ENCODE results near the gene ROMO1.

ROMO1 gene

DNA sequence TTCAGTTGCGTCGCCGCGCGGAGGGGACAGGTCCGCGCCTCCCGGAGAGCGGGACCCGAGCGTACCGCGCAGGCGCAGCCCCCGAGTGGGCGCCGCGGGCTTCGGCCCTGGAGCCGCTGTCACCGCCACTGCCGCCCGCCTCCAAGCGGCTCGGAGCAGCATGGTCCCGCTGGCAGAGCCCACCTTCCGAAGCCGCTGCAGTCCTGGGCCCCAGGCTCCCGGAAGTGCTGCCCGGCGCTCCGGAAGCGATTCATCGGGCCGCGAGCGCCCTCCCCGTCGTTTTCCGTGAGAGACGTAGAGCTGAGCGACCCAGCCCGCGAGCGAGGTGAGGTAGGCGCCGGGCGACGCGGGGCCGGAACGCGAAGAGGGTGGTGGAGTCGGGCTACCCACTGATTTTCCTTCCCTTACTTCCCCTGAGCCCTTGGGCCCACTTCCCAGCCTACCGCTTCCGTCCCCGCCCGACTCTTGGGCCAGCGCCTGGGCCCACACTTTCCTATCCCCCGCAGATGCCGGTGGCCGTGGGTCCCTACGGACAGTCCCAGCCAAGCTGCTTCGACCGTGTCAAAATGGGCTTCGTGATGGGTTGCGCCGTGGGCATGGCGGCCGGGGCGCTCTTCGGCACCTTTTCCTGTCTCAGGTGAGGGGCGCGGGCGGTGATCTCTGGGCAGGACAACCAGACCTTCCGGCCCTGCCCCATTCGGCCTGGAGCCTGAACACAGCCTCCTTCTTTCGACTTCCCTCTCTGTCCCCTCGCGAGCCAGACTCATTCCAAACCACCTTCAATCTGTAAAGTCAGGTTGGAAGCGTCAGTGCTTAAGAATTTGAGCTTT lies at the start of gene ROMO1, which contains the start of gene NFS1:
TSS of gene ROMO1 (plus strand) at position 279 of the 830 bp plus-strand sequence. CDS start at position 507, 228 bp downstream.
TSS of gene NFS1 (minus strand) at position 226 of the 830 bp plus-strand sequence. CDS start at position 162, 64 bp downstream.
- peak; percentile 88 for DNase-seq

DNA sequence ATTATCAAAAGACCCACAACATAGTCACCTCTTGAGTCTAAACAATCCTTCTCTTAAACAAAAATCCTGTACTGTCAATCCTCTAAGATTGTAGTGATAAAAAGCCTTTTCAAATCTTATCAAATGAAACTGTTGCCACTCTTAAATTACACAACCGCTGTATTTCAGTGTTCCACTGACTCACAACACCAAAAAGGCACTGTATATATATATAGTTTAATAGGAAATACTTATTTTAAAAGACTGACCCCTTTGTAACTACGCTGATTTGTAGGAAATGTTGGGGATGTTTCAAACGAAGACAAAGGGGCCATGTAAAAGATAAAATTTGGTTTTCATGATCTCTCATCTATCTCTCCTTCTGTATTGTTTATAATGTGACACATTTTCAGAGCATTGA lies 48.6 kb upstream of the ROMO1 start:
- no peak for DNase-seq

DNA sequence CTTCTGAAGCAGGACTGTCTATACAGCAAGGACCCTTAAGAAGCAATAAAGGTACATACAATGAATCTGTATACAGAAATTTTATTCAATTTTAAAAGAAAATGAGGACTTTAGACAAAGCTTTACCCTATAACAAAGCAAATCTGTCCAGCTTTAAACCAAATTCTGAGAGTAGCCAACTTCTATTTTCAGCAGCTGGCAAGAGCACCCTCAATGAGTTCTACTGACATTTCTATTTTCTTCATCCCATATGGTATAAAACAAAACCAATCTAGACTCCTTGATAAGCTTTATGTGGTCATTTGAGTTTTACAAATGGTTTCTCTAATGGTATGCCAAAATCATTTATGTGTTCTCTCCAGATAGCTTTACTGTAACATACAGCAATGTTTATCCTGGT lies 47.2 kb upstream of the ROMO1 start:
- no peak for DNase-seq

DNA sequence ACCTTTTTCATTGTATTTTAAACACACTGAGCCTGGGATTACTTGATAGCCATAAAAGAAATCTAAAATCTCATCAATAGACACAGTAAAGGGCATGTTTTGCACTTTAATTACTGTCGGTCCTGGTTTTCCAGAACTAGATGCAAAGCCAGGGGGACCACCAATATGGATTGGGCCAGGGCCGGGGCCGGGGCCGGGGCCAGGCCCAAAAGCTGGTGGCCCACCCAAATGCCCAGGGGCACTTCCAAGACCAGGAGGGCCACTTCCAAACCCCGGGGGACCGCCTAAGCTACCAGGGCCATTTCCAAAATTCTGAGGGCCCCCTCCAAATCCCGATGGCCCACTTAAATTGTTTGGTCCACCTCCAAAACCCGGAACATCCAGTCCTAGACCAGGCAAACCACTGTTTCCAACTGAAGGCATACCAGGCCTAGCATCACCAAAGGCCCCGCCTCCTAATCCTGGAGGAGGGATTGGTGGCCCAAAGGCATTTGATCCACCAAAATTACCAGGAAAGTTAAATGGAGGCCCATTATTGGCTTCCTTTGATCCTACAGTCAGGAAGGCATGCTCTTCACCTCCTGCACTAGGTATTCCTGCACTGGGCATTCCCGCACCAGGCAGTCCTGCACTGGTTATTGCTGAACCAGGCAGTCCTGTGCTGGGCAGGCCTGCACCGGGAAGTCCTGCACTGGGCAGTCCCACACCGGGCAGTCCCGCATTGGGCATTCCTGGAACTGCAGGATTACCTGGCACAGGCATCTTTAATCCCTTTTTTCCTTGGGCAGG lies 46.4 kb upstream of the ROMO1 start:
- no peak for DNase-seq

DNA sequence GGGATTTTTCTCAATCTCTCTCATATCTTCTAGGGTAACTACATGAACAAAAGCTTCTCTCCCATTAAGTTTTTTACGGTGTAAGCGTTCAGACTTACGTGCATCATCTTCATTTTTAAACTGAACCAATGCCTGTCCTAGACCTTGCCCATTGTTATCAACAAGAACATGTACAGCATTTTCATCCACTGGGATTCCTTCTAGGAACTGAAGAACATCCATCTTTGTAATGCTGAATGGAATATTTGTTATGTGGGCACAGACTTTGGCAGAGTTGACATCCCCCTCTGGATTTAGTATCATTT lies 45.8 kb upstream of the ROMO1 start:
- no peak for DNase-seq

DNA sequence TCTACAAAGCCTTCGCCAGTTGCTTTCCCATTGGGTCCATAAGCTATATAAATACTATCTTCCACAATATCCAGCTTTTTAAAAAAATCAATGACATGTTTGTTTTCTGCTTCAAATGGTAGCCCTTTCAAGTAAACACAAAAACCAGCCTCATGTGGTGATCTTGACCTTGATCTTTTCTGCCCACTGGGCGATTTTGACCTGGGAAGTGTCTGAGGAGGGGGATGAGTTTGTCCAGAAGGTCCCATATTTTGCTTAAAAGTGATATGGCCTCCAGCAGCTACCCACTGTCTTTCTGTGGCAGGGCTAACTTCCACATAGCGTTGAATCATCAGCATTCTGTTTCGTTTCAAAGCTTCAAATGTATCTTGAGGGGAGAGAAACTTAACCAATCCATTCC lies 45.3 kb upstream of the ROMO1 start:
- no peak for DNase-seq

DNA sequence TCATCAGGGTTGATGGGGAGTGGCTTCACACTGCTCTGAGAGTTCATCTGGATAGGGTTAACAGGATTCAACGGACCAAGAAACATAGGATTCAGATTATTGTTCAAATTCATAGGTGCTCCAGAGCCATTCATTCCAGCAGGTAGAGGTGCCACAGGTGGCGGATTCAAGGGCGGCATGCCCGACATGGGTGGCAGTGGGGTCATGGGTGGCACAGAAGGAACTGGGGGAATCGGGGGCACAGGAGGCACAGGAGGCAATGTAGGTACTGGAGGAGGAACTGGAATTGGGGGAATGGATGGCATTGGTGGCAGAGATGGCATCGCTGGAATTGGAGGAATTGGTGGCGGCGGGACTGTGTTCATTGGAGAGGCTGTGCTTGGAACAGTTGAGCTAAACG lies 44.8 kb upstream of the ROMO1 start:
- no peak for DNase-seq

DNA sequence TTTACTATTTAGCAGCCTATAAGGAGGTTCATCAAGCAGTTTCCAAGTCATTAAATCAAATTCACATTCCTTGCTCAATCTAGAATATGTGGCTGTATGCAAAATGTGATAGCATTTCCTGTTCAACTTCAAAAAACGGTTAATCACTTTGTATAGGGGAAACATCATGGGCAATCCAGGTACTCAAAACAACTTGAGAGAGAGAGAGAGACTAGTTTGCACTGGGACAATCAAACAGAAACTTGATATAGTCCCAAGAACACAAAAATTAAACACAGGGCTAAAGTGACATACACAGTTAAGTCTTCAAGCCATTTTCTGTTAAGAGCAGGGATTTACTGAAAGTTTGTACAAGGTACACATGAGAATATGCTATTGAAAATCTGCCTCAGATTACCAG lies 41.9 kb upstream of the ROMO1 start:
- no peak for DNase-seq

DNA sequence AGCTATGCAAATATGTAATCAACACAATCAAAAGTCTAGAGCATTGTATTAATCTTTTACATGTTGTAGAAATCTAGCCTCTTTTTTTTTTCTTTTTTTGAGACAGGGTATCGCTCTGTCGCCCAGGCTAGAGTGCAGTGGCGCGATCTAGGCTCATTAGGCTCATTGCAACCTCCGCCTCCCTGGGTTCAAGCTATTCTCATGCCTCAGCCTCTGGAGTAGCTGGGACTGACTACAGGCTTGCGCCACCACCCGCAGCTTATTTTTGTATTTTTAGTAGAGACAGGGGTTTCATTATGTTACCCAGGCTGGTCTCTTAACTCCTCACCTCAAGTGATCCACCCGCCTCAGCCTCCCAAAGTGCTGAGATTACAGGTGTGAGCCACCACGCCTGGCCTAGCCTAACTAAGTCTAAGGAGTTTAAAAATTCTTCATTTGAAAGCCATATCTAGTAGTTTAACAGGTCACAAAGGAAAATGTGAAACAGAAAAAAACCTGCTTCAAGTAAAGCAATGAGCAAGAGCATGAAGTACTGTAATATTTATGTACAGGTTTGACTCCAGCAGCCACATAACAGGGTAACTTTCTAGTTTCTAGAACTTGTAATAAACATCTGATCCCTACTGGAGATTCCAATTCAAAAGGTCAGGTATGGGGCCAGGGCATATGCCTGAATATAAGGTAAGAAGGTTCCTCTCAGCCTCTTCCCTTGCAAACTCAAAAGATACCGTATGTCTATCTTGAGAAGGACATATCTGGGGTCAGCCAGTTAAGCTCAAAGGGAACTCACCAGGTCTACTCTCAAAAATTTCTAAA lies 38.9 kb upstream of the ROMO1 start:
- DNase-seq = no peak

DNA sequence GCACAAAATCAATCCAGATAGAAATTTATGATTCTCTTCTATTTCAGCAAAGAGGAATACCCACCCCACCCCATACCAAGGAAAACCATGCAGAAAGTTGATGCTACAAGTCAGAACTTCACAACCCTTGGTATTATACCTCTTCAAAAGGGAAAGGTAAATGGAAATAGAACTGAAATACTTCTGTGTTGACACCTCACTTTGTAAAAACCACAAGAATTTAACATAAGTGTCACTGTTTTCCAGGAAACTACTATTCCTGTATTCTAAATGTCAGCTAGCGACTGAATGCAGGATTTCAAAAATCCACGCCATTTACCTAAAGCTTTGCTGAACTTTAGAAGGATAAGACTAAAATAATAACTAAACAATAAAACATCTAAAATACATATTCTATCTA lies 38.2 kb upstream of the ROMO1 start:
- no peak for DNase-seq

DNA sequence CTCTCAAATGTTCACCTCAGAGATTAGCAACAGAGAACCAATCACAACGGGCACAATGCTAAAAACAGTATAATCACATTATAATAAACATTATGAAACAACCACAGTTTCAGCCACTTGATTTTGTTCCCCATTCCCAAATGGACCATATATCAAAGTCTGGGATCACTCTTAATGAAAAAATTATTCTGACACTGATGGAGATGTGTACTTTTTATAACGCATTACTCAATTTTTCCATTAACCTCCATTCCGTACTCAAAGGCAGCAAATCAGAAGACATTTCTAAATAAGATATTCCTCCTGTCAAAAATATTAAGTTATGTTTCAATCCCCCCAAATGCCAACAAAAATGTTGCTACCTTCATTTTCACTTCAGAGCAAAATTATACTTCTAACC lies 37.3 kb upstream of the ROMO1 start:
- DNase-seq = no peak

DNA sequence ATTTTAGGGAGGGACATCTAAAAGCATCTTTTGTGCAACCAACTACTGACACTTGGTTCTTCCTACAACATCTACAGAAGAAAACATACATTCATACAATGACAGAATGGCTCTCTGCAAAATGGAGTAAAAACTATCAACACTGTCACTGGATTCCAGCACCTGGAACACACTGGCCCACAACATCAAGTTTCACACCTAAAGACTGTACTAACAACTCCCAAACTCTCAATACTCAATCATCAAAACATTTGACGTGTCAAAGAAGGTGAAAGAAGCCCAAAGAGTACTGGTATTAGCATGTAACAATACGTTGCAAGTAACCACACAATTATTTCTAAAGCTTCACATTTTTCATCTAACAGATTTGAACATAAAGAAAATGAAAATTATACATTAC lies 36.7 kb upstream of the ROMO1 start:
- no peak for DNase-seq

DNA sequence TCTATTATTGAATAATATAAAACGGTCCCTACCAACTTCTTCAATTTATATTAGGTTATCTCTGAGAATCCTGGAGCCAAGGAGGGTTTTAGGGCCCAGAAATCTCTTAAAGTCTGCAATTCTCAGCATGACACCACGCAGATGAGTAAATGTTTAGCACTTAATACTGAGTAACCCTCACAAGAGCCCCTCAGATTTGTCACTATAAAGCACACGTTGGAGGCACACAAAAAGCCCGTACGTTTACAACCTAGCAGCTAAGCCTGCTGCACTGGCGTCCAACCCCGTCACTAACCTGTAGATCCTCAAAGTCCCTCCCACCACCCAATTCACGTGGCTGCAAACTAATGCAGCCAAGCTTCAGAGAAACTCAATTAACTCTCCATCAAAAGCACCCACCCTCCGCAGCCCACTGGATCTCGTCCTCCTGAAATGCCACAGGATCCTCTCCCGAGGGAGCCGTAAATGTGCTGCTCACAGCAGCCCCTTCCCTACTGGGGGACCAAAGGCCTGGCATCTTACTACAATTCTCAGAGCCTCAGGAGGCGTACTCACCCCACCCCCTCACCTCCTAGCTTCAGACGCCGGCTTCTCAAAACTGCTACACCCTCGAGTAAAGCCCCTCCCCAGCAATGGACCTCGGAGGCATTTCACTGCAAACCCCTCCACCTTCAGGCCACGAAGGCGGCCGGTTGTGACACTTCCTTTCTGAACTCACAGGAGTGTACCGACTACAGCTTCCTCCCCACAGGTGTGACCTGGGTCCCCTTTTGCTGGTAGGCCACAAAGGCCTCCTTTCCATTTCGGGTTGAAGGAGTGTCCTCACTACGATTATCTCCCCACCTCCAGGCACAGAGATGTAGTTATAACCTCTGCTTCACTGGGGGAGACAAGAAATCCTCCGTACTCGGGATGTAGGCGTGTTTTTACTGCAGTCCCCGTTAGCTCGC lies 35.4 kb upstream of the ROMO1 start:
- peak; percentile 35 for DNase-seq

DNA sequence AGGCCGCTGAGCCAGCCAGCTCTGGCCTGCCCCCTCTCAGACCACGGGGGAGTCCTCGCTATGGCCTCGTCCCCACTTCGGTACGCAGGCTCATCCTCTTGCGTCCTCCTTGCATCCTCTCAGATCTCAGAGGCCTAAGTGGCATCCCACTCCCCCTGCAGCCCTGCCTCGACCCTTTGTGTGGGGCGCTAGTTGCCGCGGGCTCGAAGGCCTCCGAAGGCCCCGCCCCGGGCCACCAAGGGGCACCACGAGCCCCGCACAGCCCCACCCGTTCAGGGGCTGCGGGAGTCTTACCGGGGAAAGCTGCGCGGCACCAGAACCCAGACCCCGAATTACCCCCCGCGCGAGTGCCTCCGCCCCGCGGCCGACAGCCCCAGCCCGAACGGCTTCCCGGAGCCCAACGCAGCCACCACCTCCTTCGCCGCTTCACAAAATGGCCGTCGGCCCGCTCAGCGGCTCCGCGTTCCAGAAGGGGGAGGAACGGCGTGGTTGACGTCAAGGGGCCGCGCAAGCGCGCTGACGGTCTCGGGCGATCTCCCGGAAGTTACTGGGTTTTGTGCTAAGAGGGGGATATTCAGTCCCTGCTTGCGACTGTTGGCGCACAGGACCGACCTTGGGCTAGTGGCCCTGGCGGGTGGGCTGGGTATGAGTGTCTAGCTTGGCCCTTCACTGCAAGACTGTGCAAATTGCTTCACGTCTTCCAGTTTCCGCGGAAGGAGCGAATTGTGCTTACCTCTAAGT lies 34.6 kb upstream of the ROMO1 start, which contains the start of the genes CPNE1 and RBM12:
TSS of gene CPNE1 (minus strand) at position 435 of the 741 bp plus-strand sequence. CDS start 31,977 bp downstream, outside the sequence.
TSS of gene RBM12 (minus strand) at position 435 of the 741 bp plus-strand sequence. CDS start 9,578 bp downstream, outside the sequence.
- peak; percentile 91 for DNase-seq

DNA sequence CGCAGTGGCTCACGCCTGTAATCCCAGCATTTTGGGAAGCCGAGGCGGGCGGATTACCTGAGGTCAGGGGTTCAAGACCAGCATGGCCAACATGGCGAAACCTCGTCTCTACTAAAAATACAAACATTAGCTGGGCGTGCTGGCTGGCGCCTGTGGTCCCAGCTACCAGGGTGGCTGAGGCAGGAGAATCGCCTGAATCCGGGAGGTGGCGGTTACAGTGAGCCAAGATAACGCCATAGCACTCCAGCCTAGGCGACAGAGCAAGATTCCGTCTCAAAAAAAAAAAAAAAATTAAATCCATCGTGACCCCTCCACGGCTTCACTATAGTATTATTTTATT lies 33.3 kb upstream of the ROMO1 start:
- DNase-seq = no peak

DNA sequence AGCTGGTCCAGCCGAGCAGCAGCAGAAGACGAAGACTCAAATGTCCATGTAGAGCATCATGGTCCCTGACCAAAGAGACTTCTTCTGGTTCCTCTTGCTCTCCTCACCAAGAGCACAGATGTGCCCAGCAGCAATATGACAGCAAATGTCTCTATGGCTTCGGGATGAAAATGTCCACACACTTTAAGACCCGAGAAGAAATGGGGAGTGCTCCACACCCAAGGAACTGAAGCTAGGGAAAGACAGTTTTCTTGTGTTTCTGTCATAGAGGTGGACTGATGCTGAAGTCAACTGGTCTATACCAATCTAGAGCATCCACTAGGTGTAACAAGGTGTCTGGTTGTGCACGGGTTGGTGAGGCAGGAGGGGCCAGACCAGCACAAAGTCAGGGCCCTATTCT lies 30.0 kb upstream of the ROMO1 start:
- DNase-seq = no peak

DNA sequence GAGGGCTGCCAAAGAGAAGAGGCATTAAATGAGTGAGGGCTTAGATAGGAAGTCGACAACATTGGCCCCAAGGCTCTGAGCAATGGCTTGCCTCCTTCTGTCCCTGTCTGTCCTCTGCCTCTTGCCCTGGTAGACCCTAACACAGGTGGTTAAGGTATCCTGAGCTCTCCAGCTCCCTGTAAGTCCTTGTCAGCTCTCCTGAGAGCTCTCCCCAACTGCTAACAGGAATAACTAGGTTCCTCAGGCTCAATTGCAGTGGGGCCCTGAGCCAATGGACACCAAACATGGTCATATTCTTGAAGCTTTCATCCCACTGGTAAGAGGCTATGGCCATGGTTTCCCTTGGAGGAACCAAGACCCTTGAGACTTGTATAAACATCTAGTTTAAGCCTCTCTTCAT lies 29.5 kb upstream of the ROMO1 start:
- DNase-seq = no peak

DNA sequence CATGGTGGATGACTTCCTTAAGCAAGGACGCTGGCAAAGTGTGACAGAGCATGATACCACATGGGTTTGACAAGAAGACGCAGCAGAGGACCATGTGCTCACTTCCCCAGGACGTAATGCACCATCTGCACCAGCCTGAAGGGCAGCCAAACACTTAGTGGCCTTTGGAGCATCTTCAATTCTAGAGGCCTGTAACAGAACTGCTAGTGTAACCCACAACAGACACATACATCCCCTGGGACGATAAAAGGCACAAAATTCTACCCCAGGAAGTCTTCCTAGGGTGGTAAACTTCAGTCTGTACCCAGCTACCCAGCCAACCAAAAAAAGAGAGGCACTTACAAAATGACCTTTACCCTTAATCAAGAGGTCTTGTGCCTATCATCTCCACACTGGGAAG lies 25.3 kb upstream of the ROMO1 start:
- no peak for DNase-seq

DNA sequence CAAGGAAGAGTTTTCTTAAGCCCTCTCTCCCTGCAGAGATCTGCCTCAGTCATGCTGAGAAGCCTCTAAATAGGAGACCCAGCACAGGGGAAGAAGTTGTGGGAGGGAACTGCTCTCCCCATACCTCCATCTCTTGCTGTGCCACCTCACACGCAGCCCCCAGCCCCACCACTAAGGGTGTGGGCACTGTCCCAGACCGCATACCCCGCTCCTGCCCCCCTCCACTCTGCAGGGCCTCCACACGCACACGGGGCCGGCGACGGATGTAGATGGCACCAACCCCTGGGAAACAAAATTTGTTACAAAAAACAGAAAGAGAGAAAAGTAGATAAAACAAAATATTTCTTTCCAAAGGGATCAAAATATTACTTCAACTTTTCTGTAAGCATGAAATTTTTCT lies 24.3 kb upstream of the ROMO1 start:
- DNase-seq = no peak

DNA sequence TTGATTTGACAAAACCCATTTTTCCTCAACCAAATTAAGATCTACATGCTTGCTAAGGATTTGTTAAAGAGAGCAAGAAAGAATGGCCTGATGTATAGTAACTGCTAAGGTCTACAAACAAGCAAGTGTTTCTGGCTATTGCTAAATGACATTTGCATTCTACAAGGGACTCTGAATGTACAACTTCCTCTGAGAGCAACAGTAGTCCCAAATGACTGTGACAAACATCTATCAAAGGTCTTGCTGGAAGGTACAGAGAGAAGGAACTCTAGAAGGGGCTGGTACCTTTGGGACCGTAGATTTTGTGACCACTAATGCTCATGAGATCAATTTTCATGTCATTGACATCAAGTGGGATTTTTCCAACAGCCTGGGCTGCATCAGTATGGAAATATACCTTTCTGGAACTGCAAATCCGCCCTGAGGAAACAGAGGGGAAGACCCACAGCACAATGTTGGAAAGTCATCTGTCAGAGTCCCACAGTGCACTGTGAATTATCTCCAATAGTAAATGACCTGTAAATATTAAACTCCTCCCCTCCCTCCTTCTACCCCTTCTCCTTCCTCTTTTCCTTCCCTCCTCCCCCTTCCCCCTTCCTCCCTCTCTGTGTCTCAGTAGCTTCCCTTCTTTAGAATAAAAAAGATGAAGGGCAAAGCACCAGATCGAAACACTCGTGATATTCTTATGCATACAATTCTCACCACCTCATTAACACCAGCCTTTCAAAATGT lies 18.6 kb upstream of the ROMO1 start:
- no peak for DNase-seq

DNA sequence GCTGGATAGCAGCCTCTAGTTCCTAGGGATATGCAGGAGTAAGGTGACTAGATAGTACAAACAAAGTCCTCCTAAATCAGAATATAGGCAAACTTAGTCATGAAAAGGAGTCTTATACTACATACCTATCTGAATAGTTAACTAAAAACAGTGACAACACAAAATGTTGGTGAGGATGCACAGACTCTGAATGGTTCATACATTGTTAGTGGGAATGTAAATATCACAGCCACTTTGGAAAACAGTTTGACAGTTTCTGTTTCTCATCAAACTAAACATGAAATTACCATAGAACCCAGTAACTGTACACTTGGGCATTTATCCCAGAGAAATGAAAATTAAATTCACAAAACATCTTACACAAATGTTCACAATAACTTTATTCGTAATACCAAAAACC lies 17.2 kb upstream of the ROMO1 start:
- no peak for DNase-seq

Measured in COR-L47 (cell line).